Measurements from ENCODE around the gene COL5A1.

COL5A1 gene

DNA sequence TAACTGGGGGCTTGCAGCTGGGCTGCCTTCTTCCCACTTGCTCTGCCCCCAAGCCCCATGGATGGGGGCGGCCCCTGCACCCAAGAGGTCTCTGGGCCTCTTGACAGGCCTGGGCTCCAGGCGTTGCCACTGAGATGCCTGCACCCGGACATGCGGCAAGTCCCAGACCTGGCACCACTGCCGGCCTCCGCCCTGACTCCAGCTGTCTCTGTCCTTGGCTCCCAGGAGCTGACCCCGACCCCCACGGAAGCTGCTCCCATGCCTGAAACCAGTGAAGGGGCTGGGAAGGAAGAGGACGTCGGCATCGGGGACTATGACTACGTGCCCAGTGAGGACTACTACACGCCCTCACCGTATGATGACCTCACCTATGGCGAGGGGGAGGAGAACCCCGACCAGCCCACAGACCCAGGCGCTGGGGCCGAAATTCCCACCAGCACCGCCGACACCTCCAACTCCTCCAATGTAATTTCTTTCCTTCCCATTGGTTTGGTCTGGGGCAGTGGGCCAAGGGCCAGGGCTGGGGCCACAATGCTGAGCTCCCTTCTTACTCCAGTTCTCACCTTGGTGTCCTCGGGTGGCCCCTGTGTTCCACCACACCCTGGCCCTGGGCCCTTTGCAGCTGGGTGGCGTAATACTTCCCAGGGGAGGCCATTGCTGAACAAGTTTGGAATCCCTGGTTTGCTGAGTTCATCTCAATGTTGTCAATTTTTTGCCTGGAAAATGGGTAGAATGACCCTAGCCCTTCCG, 88.6 kb downstream of the COL5A1 start:
- DNase-seq = no peak

DNA sequence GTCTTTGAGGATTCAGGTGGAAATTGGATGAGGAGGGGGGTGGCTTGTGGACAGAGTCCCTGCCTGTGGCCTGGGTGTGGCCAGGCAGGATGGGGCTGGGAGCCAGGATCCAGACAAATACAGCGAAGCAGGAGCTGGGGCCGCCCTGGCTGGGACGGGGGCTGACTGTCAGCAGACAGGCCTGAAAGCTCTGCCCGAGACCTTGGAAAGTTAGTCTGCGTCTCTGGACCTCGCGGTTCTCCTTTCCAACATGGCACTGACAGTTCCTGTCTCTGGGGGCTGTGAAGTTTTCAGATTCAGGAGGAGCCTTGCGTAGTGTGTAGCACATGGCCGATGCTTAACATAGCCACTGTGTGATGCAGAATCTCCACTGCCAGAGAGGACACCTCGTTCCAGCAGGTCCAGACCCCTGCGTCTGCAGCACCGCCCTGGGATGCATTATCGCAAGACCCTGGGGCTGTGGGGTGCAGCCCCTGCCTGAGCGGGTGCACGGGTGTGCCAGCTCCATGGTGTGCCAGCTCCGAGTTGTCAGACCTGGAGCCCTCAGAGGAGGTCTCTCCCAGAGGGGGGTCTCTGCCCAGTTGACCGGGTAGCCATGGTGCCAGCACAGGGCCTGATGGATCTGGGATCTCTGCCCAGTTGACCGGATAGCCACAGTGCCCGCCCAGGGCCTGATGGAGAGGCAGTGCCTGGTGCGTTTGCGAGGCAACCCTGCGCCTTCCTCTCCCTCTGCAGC, 89.3 kb downstream of the COL5A1 start:
- DNase-seq = no peak

DNA sequence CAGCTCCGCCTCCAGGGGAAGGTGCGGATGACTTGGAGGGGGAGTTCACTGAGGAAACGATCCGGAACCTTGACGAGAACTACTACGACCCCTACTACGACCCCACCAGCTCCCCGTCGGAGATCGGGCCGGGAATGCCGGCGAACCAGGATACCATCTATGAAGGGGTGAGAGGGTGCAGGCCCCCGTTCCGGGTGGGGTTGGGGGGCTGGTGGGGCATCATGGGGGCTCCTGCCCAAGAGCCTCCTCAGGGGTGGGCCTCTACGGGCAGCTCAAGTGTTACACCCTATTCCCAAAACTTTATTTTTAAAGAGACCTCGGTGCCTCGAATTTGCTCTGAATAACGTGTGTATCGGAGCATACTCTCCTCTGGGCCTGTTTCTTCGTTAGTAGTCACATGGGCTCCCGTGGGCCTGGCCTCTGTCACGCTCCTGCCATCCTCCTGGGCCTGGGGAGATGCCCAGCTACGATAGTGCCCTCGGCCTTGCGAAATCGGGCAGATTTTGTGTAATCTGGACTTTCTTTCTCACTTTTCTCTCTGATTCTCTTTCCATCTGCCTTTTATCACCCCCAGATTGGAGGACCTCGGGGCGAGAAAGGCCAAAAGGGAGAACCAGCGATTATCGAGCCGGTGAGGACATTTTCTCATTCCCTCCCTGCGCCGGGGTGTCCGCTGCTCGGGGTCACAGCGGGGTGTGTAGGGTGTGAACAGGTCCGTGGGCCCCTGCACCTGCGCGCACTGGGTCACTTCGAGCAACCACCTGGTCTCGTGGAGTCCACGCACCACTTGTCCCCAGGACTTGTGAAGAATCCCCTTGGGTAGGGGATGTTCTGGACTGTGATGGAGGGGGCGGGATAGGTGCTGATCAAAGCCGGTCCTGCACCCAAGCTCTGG, 90.1 kb downstream of the COL5A1 start:
- no peak for DNase-seq

- DNase-seq = no peak
Measured at GRCh38 chr9:134732392-134733110, 90.9 kb downstream of the COL5A1 start.

- no peak for DNase-seq
Measured at GRCh38 chr9:134733480-134734232, 92.1 kb downstream of the COL5A1 start.

DNA sequence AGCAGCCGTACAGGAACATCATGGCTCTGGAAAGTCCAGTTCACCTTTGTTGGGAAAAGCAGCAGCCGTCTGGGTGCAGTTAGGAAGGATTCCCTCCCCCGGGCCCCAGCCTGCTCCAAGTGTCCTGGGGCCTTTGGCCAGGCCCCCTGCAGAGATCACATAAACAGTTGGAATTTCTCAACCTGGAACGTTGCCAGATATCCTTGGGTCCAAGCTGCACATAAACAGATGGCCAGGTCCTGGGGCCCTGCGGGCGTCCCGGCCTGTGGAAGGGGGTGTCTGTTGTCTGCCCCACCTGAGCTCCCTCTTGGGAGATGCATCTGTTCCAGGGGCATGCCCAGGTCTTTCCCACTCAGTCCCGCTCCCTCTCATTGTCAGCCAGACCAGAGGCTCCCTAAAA, 92.7 kb downstream of the COL5A1 start:
- no peak for DNase-seq

- DNase-seq = no peak
Measured at GRCh38 chr9:134735441-134736175, 94.0 kb downstream of the COL5A1 start.

- DNase-seq = no peak
Measured at GRCh38 chr9:134736791-134737497, 95.3 kb downstream of the COL5A1 start.

DNA sequence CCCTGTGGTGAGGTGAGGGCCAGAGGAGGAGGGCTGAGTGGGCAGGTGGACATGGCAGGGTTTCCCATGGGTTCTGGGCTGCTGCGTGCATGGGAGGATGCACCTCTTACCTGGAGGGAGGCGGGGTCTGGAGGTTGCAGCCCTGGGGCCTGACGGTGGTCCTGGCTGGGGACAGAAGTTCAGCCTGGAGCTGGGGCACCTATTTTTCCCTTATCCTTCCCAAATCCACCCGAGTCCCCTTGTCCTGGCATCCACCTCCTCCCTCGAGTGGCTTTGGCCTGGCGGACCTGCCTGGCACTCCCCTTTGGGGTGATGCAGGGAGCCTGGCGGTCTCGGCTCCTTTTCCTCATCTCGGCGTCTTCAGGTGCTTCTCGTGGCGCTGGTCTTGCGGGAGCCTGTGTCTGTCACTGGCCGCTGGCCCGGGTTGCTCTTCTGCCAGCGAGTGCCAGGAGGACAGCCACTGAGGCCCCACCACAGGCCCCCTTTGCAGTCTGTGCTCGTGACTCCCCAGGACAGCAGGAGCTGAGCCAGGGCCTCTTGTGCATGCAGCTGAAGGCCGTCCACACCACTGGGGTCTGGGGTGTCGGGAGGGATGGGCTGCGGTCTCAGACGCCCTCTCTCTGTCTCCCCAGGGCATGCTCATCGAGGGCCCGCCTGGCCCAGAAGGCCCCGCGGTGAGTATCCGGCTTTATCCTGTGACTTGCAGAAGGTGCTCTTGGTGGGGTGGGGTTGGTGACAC, 96.4 kb downstream of the COL5A1 start:
- DNase-seq = no peak

- peak in 1 of 5 experiments; percentile 20 for DNase-seq
Measured at GRCh38 chr9:134738869-134739659, 97.5 kb downstream of the COL5A1 start.

- DNase-seq = no peak
Measured at GRCh38 chr9:134739660-134739968, 98.0 kb downstream of the COL5A1 start.

DNA sequence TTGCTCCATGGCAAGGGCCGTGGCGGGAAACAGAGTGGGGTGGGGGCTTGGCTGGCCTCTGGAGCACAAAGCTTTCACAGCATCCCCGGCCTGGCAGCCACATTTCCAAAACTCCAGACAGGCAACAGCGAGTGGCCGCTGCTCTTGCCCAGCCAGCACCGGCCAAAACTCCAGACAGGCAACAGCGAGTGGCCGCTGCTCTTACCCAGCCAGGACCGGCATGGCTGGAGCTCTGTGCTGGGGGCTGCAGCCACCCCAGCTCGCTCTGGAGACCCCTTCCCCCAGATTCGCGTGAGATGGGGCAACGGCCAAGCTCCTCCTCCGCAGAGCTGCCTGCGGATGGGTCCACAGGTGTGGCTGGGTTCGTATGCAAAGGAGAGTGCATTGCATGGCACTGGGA, 98.5 kb downstream of the COL5A1 start:
- no peak for DNase-seq

GRCh38 chr9:134741846-134742245, 100.2 kb downstream of the COL5A1 start:
- DNase-seq = no peak

DNA sequence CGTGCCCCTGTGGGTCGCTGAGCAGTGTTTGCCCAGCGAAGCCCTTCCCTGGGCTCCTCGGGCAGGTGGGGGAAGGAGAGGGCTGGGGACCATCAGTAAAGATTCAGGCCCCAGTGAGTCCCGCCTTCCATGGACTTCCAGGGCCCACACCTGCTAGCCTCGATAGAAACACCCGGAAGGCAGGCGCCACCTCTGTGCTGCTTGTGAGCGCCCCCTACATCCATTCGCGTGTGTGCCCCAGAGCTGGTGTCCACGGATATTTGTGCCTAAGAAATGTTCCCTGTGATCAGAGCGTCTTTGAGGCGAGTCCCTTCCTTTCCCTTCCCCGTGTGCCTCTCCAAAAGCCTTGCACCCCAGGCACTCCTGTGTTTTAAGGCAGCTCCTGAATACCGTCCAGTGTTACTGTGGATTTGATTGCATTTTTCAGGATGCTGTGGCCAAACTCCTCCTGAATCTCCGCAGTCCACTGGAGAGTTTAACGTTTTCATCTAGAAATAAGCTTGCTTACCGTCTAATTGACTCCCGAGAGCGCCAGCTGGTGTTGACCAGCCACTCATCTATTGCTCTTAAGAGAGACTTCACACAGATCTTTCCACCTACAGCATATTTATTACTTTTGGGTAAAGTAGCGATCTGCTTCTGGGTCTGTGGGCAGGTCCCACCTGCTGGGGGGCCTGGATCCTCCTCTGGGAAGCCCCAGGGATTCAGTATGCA, 101.4 kb downstream of the COL5A1 start:
- DNase-seq = no peak

DNA sequence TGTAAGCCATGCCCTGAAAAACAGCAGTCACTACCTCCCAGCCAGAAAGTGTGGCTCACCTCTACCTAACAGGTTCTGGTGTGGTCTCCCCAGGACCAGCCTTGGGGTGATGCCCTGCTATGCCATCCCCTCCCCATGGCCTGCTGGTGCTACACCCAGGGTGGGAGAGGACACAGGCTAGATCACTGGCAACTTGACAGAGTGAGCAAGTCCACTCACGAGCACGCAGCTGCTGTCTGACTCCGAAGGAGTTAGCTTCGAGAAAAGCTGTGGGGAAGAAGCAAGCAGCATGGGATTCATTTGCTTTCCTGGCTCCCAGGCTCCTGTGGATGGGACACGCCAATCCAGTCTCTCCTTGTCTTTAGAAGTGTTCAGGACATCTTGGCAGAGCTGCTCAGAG, 102.2 kb downstream of the COL5A1 start:
- DNase-seq = no peak

- DNase-seq = no peak
Measured at GRCh38 chr9:134744385-134745295, 103.0 kb downstream of the COL5A1 start.

- DNase-seq = no peak
Measured at GRCh38 chr9:134747951-134748489, 106.4 kb downstream of the COL5A1 start.

Data from T-helper 2 cell (primary cell).